HFFc6 (cell line): ENCODE data around the gene WDR1. TPM values are rescaled to one million over a fixed set of nuclear protein-coding genes. Genes with fewer than 3 reads are reported as not detected.

Experiments
- DNase-seq: peaks from one replicate; pipeline ENCODE4 v3.0.0-alpha.2; 2018
- H3K27ac Mint-ChIP-seq: 2 replicates; pipeline ENCODE4 v1.8.0; 2020; ENCODE audit warnings: mild to moderate bottlenecking, mixed read lengths
- H3K27me3 Mint-ChIP-seq: 2 replicates; pipeline ENCODE4 v1.8.0; 2021; ENCODE audit warnings: mild to moderate bottlenecking, moderate library complexity, mixed read lengths; ENCODE audit not compliant: insufficient read depth
- H3K36me3 Mint-ChIP-seq: 2 replicates; pipeline ENCODE4 v1.8.0; 2021; ENCODE audit warnings: low read depth, mixed read lengths
- H3K4me1 Mint-ChIP-seq: 2 replicates; pipeline ENCODE4 v1.8.0; 2020; ENCODE audit warnings: low read depth, mixed read lengths
- H3K4me3 Mint-ChIP-seq: 2 replicates; pipeline ENCODE4 v1.8.0; 2020; ENCODE audit warnings: mild to moderate bottlenecking, moderate library complexity, mixed read lengths
- H3K9me3 Mint-ChIP-seq: 2 replicates; pipeline ENCODE4 v1.8.0; 2020; ENCODE audit warnings: mild to moderate bottlenecking, mixed read lengths
- CTCF ChIP-seq: fragments of 200-600 bp; sonication (generic); IDR thresholded peaks from 2 replicates; pipeline ENCODE4 v1.5.0; 2021; ENCODE audit warnings: antibody characterized with exemption, mild to moderate bottlenecking
- microRNA-seq: library from miRNA; unstranded; fragments of <30 nt; microRNA quantifications from one replicate; pipeline ENCODE4, GENCODE V29; 2019
- total RNA-seq, 6 experiments: library from RNA; stranded (reverse); fragmentation: NEBNext Ultra II Directional; extraction: Animal tissue kit (Norgen Biotek cat#: 25700); gene quantifications; 2 replicates in 1 of 6; 3 replicates in 5 of 6; pipeline ENCODE4 v1.2.3, GENCODE V29; 2021

Gene WDR1
- total RNA-seq, 6 experiments from 2014 or later = 720 to 838 (median 782) TPM

DNA sequence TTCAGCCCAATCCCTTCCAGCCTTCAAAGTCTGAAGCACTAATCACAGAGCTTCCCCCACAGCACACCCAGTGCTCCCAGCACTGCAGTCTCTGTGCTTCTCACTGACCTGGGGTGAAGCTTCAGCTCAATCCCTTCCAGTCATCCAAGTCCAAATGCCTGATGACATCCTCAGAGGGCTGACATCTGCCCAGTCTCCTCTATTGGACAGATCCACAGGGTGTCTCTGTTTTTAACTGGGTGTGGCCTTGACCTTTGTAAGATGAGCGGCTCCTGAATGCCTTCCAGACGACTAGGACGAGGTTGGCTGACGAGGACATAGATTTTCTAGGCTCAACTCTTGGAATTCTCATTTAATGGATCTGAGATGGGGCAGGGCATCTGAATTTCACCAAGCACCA is 87.7 kb downstream of the WDR1 start:
- peaks cover 17% of the 10 kb centered on the region for H3K27me3 Mint-ChIP-seq
- peaks cover 27% of the 10 kb centered on the region for H3K4me1 Mint-ChIP-seq
- DNase-seq = no peak
- TF ChIP-seq CTCF = no peak
- no peak overlapping the region for H3K4me3 Mint-ChIP-seq
- no peaks in the 10 kb centered on the region for H3K9me3 Mint-ChIP-seq
- no peak overlapping the region for H3K27ac Mint-ChIP-seq
- no peaks in the 10 kb centered on the region for H3K36me3 Mint-ChIP-seq

DNA sequence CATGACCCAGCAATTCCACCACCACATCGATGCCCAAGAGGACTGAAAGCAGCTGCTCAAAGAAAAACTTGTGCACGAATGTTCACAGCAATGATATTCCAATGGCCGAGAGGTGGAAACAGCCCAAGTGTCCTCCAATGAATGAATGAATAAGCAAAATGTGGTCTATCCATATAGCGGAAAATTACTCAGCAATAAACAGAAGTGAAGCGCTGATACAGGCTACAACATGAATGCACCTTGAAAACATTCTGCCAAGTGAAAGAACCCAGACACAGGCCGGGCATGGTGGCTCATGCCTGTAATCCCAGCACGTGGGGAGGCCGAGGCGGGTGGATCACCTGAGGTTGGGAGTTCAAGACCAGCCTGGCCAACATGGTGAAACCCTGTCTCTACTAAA is 90.1 kb downstream of the WDR1 start:
- DNase-seq = no peak
- Mint-ChIP-seq H3K4me1 (peaks cover 16% of the 10 kb centered on the region), H3K9me3 (no peaks in the 10 kb centered on the region), H3K4me3 (no peak overlapping the region), H3K36me3 (no peaks in the 10 kb centered on the region), H3K27me3 (peaks cover 16% of the 10 kb centered on the region), H3K27ac (no peak overlapping the region)
- TF ChIP-seq CTCF = no peak

- H3K9me3 Mint-ChIP-seq = no peaks in the 10 kb centered on the region
- no peak for TF ChIP-seq CTCF
- no peak overlapping the region for H3K27ac Mint-ChIP-seq
- no peak overlapping the region for H3K4me3 Mint-ChIP-seq
- H3K4me1 Mint-ChIP-seq = peaks cover 20% of the 10 kb centered on the region
- H3K27me3 Mint-ChIP-seq = peaks cover 16% of the 10 kb centered on the region
- no peaks in the 10 kb centered on the region for H3K36me3 Mint-ChIP-seq
- no peak for DNase-seq
Observed at GRCh38 chr4:10025230-10025806, 91.3 kb downstream of the WDR1 start.

Small RNA genes within 50 kb of the gene (microRNA-seq; reads per million reads assigned to microRNA genes)
- 26.3 reads per million, percentile 31 among the genes with 10 or more reads in this experiment for gene MIR3138

Other genes with a start within 250 kb of the WDR1 start
- 1 to 10 TPM; 1.3 to 2.0 (median 1.6) TPM for gene SLC2A9, start 95.3 kb downstream of the WDR1 start, total RNA-seq